Activated T-helper 1 cell treated with anti-CD3 and anti-CD28 coated beads, Interleukin-2, amount 50 U/mL, for 16 hours (primary cell): Measurements from ENCODE around the gene DENND1A.
"Not testable (repeated sequence)": the region's sequence is repeated elsewhere in the genome, so short reads cannot be mapped to it uniquely, and the experiment has no call there.

Experiments used
- DNase-seq, 2 donors: peaks; one replicate each; pipeline ENCODE4 v3.0.0-alpha.2; 2020; ENCODE audit warnings: low read depth in 1 of 2, low spot score in 1 of 2

DENND1A gene

GRCh38 chr9:123742009-123742767, 187.7 kb downstream of the DENND1A start:
- DNase-seq: no peak

- DNase-seq: no peak
These were observed 188.7 kb downstream of the DENND1A start for GRCh38 chr9:123741214-123741613.

DNA sequence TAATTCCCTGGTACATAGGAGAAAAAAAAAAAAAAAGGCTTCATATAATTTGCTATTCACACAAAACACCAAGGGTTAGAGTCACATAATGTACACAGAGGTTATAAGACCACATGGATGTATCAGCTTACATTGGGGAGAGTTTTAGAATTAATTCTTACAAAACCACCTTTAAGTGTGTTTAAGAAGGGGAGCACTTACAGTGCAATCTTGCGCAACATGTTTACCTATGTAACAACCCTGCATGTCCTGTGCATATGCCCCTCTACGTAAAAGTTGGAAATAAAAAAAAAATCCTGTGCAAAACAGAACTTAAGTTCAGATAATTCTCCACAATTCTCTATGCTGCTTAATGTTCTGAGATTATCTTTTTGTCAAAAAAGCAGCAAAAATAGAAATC, 190.0 kb downstream of the DENND1A start:
- no peak for DNase-seq

GRCh38 chr9:123739387-123739786, 190.5 kb downstream of the DENND1A start:
- no peak for DNase-seq

- no peak for DNase-seq
These were observed 191.3 kb downstream of the DENND1A start for GRCh38 chr9:123738648-123739047.

DNA sequence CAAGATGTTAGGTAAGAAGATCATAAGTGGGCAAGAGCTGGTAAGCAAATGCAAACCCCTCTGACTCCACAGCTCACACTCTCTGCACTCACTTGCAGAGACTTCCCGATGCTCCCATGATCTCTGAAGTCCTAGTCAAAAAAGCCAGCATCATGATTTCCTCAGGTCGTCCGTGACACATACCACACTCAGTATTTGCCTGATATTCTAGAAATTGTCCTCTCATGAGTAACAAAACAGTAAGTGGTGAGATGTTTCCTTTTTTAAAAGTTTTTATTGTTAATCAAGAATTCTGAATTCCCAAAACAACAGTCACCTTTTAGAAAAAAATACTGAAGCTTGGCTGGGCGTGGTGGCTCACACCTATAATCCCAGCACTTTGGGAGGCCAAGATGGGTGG, 194.6 kb downstream of the DENND1A start:
- DNase-seq: no peak

DNA sequence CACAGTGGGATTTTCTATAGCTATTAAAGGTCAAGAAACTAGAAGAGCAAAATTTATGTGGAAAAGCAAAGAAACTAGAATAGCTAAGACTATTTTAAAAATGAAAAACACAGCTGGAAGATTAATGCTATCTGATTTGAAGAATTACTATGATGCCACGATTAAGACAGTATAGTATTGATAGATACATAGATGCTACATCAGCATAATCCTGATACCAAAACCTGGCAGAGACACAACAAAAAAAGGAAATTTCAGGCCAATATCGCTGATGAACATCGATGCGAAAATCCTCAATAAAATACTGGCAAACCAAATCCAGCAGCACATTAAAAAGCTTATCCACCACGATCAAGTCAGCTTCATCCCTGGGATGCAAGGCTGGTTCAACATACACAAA, 201.4 kb downstream of the DENND1A start:
- DNase-seq: not testable (repeated sequence)

DNA sequence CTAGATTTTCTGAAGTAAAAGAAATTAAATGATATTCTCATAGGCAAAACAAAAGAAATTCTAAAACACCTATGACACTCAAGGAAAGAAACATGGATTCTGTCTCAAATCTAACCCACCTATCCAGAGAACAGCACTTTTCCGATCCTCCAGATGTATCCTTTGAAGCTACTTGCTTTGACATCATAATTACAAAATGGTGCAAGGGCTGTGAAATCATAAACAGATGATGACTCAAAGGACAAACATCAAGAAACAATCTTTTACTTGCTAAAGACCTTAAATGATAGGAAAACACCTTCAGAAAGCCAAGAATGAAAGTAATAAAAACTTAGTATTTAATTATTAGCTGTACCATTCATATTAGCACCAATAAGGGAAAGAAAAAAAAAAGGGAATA, 202.6 kb downstream of the DENND1A start:
- DNase-seq: no peak

- DNase-seq: no peak
These were observed 204.5 kb downstream of the DENND1A start for GRCh38 chr9:123725389-123725788.

DNA sequence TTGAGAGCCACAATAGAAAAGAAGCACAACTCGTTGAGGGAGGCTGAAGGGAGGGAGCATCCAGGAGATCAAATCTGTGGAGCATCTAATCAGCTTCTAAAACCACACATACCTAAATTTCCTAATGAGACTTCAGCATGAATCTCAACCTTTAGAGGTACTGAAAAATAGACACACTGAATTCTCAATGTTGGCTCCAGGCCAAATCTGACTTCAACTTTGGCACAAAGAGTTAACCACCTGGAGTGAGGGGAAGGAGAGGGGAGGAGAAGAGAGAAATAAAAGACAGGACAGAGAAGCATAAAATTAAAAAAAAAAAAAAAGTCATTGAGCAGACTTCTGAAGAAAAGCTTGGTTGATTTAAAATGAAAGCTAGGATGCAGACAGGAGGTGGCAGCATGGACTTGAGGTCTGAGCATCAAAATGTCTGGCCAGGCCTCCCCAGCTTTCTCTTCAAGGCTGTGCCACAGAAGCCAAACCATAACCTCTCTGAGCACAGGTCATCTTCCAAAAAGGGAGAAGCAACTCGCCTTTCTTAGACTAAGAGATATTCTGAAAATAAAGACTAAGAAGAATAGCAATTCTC, 205.6 kb downstream of the DENND1A start:
- no peak for DNase-seq

- no peak for DNase-seq
These were observed 206.6 kb downstream of the DENND1A start for GRCh38 chr9:123723135-123723875.

DNA sequence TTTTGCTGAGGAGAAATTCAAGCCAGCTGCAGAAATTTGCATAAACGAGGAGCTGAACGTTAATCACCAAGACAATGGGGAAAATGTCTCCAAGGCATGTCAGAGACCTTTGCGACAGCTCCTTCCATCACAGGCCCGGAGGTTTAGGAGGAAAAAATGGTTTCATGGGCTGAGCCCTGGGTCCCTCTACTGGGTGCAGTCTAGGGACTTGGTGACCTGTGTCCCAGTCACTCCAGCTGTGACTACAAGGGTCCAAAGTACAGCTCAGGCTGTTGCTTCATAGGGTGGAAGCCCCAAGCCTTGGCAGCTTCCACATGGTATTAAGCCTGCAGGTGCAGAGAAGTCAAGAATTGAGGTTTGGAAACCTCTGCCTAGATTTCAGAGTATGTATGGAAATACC, 207.5 kb downstream of the DENND1A start:
- DNase-seq: no peak

DNA sequence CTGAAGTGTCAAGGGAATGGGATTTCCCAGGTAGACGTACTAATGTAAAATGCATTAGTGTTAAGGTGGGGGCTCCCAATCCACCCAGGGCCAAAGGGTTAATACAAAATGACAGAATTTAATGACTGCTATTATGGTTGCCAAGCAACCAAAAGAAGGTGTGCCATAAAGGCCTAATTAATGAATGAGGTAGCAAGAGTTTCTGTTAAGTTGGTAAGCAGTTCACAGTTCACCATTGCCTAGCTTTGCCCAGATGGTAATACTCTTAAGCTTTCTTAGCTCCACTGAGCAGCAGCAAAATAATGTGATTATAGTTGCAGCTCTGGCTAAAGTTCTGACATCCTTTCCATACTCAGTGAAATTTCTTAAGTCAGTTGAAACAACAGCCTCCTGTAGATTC, 211.7 kb downstream of the DENND1A start:
- no peak for DNase-seq

- no peak for DNase-seq
These were observed 212.2 kb downstream of the DENND1A start for GRCh38 chr9:123717581-123718175.

DNA sequence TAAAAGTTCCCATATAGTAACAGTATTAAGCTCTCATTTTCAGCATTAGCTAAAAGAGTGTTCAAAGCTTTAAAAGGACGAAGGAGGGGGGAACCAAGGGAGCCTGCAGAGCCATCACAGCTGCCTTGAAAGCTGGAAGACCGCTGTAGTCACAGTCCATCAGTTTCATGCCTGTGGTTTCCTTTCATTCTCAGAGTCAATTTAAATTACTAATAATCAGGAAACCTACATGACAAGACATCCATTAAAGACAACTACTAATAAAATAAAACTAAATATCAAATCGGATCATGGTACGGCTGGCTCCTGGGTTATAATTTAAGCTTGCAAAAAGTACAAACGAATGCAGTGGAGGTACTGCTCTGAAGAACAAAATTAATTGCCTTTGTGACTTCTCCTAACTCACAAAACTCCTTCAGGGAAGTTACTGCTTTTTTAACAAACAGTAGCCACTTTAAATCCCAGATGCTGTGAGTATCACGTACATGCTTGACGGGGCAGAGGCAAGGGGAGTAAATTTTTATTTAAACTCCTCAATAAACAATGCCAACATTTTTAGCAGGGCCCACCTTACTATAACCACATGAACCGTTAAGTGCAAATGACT, 213.5 kb downstream of the DENND1A start:
- DNase-seq: no peak

DNA sequence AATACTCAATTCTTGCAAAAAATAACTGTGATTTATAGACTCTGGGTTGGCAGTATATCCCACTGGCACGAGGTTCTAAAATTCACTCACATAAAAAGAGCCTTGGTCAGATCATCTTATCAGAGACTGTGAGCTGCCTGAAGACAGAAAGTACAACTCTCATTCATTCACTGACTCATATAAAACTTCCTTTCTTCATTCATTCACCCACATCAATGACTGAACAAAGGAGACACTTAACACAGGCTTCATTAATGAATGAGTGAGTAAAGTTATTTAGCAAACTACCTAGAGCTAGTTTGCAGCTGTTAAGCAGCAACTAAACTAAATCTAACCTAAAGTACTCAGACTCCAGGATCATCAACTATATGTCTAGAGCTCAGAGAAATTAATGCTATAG, 214.7 kb downstream of the DENND1A start:
- DNase-seq: no peak

- no peak for DNase-seq
These were observed 216.6 kb downstream of the DENND1A start for GRCh38 chr9:123713282-123713681.

- DNase-seq: no peak
These were observed 217.5 kb downstream of the DENND1A start for GRCh38 chr9:123712399-123712798.

- no peak for DNase-seq
These were observed 219.6 kb downstream of the DENND1A start for GRCh38 chr9:123710299-123710698.

DNA sequence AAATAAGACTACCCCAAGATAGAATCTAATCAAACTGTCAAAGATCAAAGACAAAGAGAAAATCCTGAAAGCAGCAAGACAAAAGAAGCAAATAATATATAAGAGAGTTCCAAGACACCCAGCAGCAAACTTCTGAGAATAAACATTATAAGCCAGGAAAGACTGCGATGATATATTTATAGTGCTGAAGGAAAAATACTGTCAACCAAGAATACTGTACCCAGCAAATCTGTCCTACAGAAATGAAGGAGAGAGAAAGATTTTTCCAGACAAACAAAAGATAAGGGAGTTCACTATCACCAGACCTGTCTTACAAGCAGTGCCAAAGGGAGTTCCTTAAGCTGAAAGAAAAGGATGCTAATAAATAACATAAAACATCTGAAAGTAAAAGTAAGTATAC, 227.4 kb downstream of the DENND1A start:
- no peak for DNase-seq

GRCh38 chr9:123697686-123698085, 232.2 kb downstream of the DENND1A start:
- DNase-seq: no peak
